Activated CD8-positive, alpha-beta T cell treated with anti-CD3 and anti-CD28 coated beads for 36 hours (primary cell): ENCODE results near the gene EXO5. TPM values are rescaled to one million over a fixed set of nuclear protein-coding genes. Genes with fewer than 3 reads are reported as not detected.
"Not testable (repeated sequence)": the region's sequence is repeated elsewhere in the genome, so short reads cannot be mapped to it uniquely, and the experiment has no call there.

Experiments used
- ATAC-seq: fragments of 200-7000 bp; cut with Tn5 transposase; one replicate; pipeline ENCODE4 v1.10.0; 2021; ENCODE audit warnings: mild to moderate bottlenecking, moderate library complexity
- CTCF ChIA-PET: fragments of 350-600 bp; sonication (Branson Sonifier 250); formaldehyde crosslinking; loops from one replicate; lab custom pipeline; 2021; ENCODE audit warnings: antibody characterized with exemption; lab: Charles Lee
- POLR2A ChIA-PET: fragments of 350-600 bp; sonication (Branson Sonifier 250); formaldehyde crosslinking; loops from one replicate; lab custom pipeline; 2021; ENCODE audit warnings: antibody characterized with exemption; lab: Charles Lee
- DNase-seq: peaks from one replicate; pipeline ENCODE4 v3.0.0-alpha.2; 2020
- H3K27ac Mint-ChIP-seq: one replicate; pipeline ENCODE4 v1.8.0; 2021; ENCODE audit warnings: mild to moderate bottlenecking, mixed read lengths
- H3K27me3 Mint-ChIP-seq: one replicate; pipeline ENCODE4 v1.8.0; 2021; ENCODE audit warnings: mixed read lengths
- H3K36me3 Mint-ChIP-seq: one replicate; pipeline ENCODE4 v1.8.0; 2021; ENCODE audit warnings: low read depth, mixed read lengths
- H3K4me1 Mint-ChIP-seq: one replicate; pipeline ENCODE4 v1.8.0; 2021; ENCODE audit warnings: low read depth, mixed read lengths
- H3K4me3 Mint-ChIP-seq: one replicate; pipeline ENCODE4 v1.8.0; 2021; ENCODE audit warnings: mild to moderate bottlenecking, moderate library complexity, mixed read lengths
- H3K9me3 Mint-ChIP-seq: one replicate; pipeline ENCODE4 v1.8.0; 2021; ENCODE audit warnings: mixed read lengths
- intact Hi-C: fragments of 100-400 bp; cut with micrococcal nuclease; formaldehyde crosslinking; loops from one replicate; pipeline ENCODE4 v1.10.0; 2022
- total RNA-seq, 2 experiments: library from RNA; stranded (reverse); gene quantifications; one replicate each; pipeline ENCODE4 v1.2.3, GENCODE V29; 2021
- TF ChIP-seq, protein P1 (sequence below): fragments of 200-600 bp; IDR thresholded peaks from one replicate; pipeline ENCODE4 v1.8.0; 2022; ENCODE audit warnings: antibody characterized with exemption, mild to moderate bottlenecking

The EXO5 gene
- total RNA-seq, 2 experiments from 2014 or later: 8.7 to 10.2 TPM

- H3K36me3 Mint-ChIP-seq: peaks cover 28% of the 10 kb centered on the region
- CTCF ChIA-PET: no interaction called here
- ATAC-seq: no peak
Observed at GRCh38 chr1:40535732-40536131, 27.2 kb downstream of the EXO5 start.

GRCh38 chr1:40539338-40539737 is 30.8 kb downstream of the EXO5 start:
- H3K9me3 Mint-ChIP-seq: peaks cover 4% of the 10 kb centered on the region
- intact Hi-C loops: no loop called here
- no peaks in the 10 kb centered on the region for H3K27me3 Mint-ChIP-seq
- ATAC-seq (no peak), DNase-seq (no peak)
- H3K27ac Mint-ChIP-seq: no peak overlapping the region
- no peak overlapping the region for H3K4me3 Mint-ChIP-seq
- ChIA-PET CTCF (no interaction called here), POLR2A (no interaction called here)
- TF ChIP-seq, protein P1, sequence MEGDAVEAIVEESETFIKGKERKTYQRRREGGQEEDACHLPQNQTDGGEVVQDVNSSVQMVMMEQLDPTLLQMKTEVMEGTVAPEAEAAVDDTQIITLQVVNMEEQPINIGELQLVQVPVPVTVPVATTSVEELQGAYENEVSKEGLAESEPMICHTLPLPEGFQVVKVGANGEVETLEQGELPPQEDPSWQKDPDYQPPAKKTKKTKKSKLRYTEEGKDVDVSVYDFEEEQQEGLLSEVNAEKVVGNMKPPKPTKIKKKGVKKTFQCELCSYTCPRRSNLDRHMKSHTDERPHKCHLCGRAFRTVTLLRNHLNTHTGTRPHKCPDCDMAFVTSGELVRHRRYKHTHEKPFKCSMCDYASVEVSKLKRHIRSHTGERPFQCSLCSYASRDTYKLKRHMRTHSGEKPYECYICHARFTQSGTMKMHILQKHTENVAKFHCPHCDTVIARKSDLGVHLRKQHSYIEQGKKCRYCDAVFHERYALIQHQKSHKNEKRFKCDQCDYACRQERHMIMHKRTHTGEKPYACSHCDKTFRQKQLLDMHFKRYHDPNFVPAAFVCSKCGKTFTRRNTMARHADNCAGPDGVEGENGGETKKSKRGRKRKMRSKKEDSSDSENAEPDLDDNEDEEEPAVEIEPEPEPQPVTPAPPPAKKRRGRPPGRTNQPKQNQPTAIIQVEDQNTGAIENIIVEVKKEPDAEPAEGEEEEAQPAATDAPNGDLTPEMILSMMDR: no peak
- no peaks in the 10 kb centered on the region for H3K4me1 Mint-ChIP-seq
- H3K36me3 Mint-ChIP-seq: peaks cover 39% of the 10 kb centered on the region

More at GRCh38 chr1:40535732-40536131, 27.2 kb downstream of the EXO5 start:
- no peak for DNase-seq
- peaks cover 4% of the 10 kb centered on the region for H3K9me3 Mint-ChIP-seq
- POLR2A ChIA-PET: no interaction called here
- intact Hi-C loops: no loop called here
- no peak overlapping the region for H3K4me3 Mint-ChIP-seq
- TF ChIP-seq, protein P1: no peak
- no peaks in the 10 kb centered on the region for H3K27me3 Mint-ChIP-seq
- no peak overlapping the region for H3K27ac Mint-ChIP-seq
- H3K4me1 Mint-ChIP-seq: peaks cover 14% of the 10 kb centered on the region

DNA sequence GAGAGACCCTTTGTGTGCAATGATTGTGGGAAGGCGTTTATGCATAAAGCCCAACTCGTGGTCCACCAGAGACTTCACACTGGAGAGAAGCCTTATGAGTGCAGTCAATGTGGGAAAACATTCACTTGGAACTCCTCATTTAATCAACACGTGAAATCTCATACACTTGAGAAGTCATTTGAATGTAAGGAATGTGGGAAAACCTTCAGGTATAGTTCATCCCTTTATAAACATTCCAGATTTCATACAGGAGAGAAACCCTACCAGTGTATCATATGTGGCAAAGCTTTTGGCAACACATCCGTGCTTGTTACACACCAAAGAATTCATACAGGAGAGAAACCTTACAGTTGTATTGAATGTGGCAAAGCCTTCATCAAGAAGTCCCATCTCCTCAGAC is 38.4 kb downstream of the EXO5 start:
- intact Hi-C loops: no loop called here
- peaks cover 23% of the 10 kb centered on the region for H3K9me3 Mint-ChIP-seq
- no peak for DNase-seq
- POLR2A ChIA-PET: interaction anchor here (0.5 kb wide), 1 partner anchor 38 kb away, joined by 3 read pairs; the partner anchor contains the start of gene EXO5
- TF ChIP-seq, protein P1: no peak
- H3K36me3 Mint-ChIP-seq: peaks cover 47% of the 10 kb centered on the region
- CTCF ChIA-PET: interaction anchor here (0.6 kb wide), 1 partner anchor 270 kb away, joined by 3 read pairs; no protein-coding TSS in a partner anchor
- no peak for ATAC-seq
- H3K4me3 Mint-ChIP-seq: no peak overlapping the region
- no peaks in the 10 kb centered on the region for H3K4me1 Mint-ChIP-seq
- no peaks in the 10 kb centered on the region for H3K27me3 Mint-ChIP-seq
- no peak overlapping the region for H3K27ac Mint-ChIP-seq

- intact Hi-C loops: no loop called here
- DNase-seq (no peak), ATAC-seq (no peak)
- TF ChIP-seq, protein P1: no peak
- Mint-ChIP-seq H3K4me3 (no peak overlapping the region), H3K27me3 (no peaks in the 10 kb centered on the region), H3K4me1 (no peaks in the 10 kb centered on the region), H3K9me3 (peaks cover 2% of the 10 kb centered on the region), H3K36me3 (peaks cover 2% of the 10 kb centered on the region), H3K27ac (no peak overlapping the region)
- ChIA-PET CTCF (no interaction called here), POLR2A (no interaction called here)
Observed at GRCh38 chr1:40553017-40553416, 44.5 kb downstream of the EXO5 start.

DNA sequence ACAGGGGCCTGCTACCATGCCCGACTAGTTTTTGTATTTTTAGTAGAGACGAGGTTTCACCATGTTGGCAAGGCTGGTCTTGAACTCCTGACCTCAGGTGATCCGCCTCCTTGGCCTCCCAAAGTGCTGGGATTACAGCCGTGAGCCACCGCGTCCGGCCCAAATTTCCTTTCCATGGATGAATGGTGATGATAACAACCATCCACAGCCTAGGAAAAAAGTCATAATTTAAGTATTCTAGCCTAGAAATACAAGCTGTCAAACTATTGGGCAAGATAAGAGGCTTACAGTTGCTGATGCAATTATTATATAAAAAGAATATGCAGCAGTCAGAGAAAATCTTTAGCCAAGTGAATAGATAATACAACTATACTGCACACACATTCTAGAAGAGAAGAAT is 46.2 kb downstream of the EXO5 start:
- H3K9me3 Mint-ChIP-seq, DNase-seq, H3K4me1 Mint-ChIP-seq, ATAC-seq, H3K4me3 Mint-ChIP-seq, H3K27me3 Mint-ChIP-seq, CTCF ChIA-PET, H3K36me3 Mint-ChIP-seq, POLR2A ChIA-PET, intact Hi-C loops, H3K27ac Mint-ChIP-seq: not testable (repeated sequence)
